ENCODE results near the gene TNNI2.

DNA sequence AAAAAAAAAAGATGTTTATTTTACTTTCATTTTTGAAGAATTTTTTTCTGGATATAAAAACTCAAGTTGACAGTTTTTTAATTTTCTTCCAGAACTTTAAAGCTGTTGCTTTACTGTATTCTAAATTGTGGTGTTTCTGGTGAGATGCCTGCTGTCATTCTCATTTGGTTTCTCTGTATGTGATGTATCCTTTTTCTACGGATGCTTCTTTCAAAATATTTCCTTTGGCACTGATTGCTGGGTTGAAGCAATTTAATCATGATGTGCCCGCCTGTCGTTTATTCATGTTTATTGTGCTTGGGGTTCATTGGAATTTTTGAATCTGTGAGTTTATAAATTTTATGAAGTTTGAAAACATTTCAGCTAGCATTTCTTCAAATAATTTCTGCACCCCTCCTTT is 45.7 kb upstream of the TNNI2 start:
- TF ChIP-seq POLR2A (IDR thresholded peaks at IDR 0.05; ENCODE audit: low read depth, low read length): no peak
- no peak for TF ChIP-seq PAX5 (IDR thresholded peaks at IDR 0.05; ENCODE audit: insufficient read depth, low read length, severe bottlenecking)

Data from GM12891 (cell line).